Peyer's patch (tissue), 4 donors: ENCODE data around the gene AKR1C4. TPM values are rescaled to one million over a fixed set of nuclear protein-coding genes. Genes with fewer than 3 reads are reported as not detected.
"Not testable (repeated sequence)": the region's sequence is repeated elsewhere in the genome, so short reads cannot be mapped to it uniquely, and the experiment has no call there.

ENCODE experiments used
- DNase-seq, 3 donors: peaks; one replicate each; pipeline ENCODE4 v3.0.0-alpha.2; 2017 to 2019
- H3K27ac ChIP-seq, 4 donors: fragments of 200-600 bp; sonication (generic); one replicate each; pipeline ENCODE4 v1.5.1; 2016 to 2019
- H3K27me3 ChIP-seq, 2 donors: fragments of 200-600 bp; sonication (generic); one replicate each; pipeline ENCODE4 v1.5.1; 2019
- H3K36me3 ChIP-seq, 3 donors: fragments of 200-600 bp; sonication (generic); one replicate each; pipeline ENCODE4 v1.5.1; 2016 to 2019
- H3K4me1 ChIP-seq, 4 donors: fragments of 200-600 bp; sonication (generic); one replicate each; pipeline ENCODE4 v1.5.1; 2016 to 2019
- H3K4me3 ChIP-seq, 4 donors: fragments of 200-600 bp; sonication (generic); 1 replicate in 3 of 4; 2 replicates in 1 of 4; pipeline ENCODE4 v1.5.1; 2016 to 2019; ENCODE audit warnings: mild to moderate bottlenecking in 1 of 4
- H3K9me3 ChIP-seq, 4 donors: fragments of 200-600 bp; sonication (generic); one replicate each; pipeline ENCODE4 v1.5.1; 2016 to 2019; ENCODE audit warnings: mild to moderate bottlenecking in 1 of 4
- CTCF ChIP-seq, 6 experiments: fragments of 450-650 bp in 4 of 6; fragments of 200-600 bp in 2 of 6; sonication (generic) in 1 of 6; IDR thresholded peaks; one replicate each; pipeline ENCODE4 v1.5.1; 2017 to 2019; ENCODE audit warnings: antibody characterized with exemption in 6 of 6, mild to moderate bottlenecking in 3 of 6, moderate library complexity in 1 of 6
- POLR2A ChIP-seq, 2 donors: fragments of 450-650 bp; IDR thresholded peaks; one replicate each; pipeline ENCODE4 v1.5.1; 2017; ENCODE audit warnings: antibody characterized with exemption in 2 of 2, mild to moderate bottlenecking in 2 of 2, moderate library complexity in 2 of 2
- total RNA-seq, 4 donors: library from RNA; depleted of rRNA; stranded (reverse); fragments of >200 nt; gene quantifications; one replicate each; pipeline ENCODE4 v1.1.0, GENCODE V29; 2016

AKR1C4 gene
- total RNA-seq, 4 donors from 2014 or later = 1.1 TPM; not detected in 3

- Histone ChIP-seq H3K27ac (no peak overlapping the region), H3K9me3 (no peaks in the 10 kb centered on the region), H3K4me1 (no peaks in the 10 kb centered on the region), H3K36me3 (no peaks in the 10 kb centered on the region), H3K27me3 (no peaks in the 10 kb centered on the region), H3K4me3 (no peak overlapping the region)
- no peak for DNase-seq
- TF ChIP-seq POLR2A (IDR thresholded peaks at IDR 0.05) (no peak), CTCF (IDR thresholded peaks at IDR 0.05) (no peak)
These were observed 10.2 kb downstream of the AKR1C4 start for GRCh38 chr10:5206799-5207198.

- DNase-seq, H3K4me3 ChIP-seq, H3K27me3 ChIP-seq: not testable (repeated sequence)
These were observed 13.1 kb downstream of the AKR1C4 start for GRCh38 chr10:5209776-5210175.

GRCh38 chr10:5210261-5210660 lies 13.6 kb downstream of the AKR1C4 start:
- not testable (repeated sequence) for H3K4me1 ChIP-seq, H3K36me3 ChIP-seq, H3K27me3 ChIP-seq, H3K4me3 ChIP-seq, H3K9me3 ChIP-seq, DNase-seq, H3K27ac ChIP-seq

More at GRCh38 chr10:5209776-5210175, 13.1 kb downstream of the AKR1C4 start:
- H3K27ac ChIP-seq, H3K4me1 ChIP-seq, H3K9me3 ChIP-seq, H3K36me3 ChIP-seq: not testable (repeated sequence)

GRCh38 chr10:5211696-5212536 lies 15.3 kb downstream of the AKR1C4 start:
- Histone ChIP-seq H3K36me3 (no peaks in the 10 kb centered on the region), H3K4me3 (no peak overlapping the region), H3K27me3 (no peaks in the 10 kb centered on the region), H3K9me3 (no peaks in the 10 kb centered on the region), H3K27ac (no peak overlapping the region), H3K4me1 (no peaks in the 10 kb centered on the region)
- no peak for TF ChIP-seq POLR2A (IDR thresholded peaks at IDR 0.05)
- TF ChIP-seq CTCF (IDR thresholded peaks at IDR 0.05) = no peak
- no peak for DNase-seq

DNA sequence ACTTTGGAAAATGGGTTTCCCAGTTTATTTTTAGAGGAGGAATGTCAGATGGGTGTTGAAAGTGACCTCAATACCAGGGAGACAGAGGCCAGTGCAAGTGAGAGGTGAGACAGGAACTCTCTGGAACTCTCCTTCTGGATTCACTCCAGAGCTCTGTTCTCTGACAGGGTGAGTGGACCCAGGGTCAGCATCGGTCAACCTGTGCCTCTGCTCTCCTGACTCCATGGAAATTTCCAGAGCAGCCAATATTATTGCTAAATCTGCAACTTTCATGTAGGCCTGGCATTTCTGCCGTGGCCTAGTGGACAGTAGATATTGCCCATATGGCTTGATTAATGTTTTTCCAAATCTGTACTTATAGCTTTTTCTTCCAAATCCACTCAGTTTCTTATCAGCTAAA lies 20.2 kb downstream of the AKR1C4 start:
- Histone ChIP-seq H3K27ac (no peak overlapping the region), H3K36me3 (no peaks in the 10 kb centered on the region), H3K4me3 (no peak overlapping the region), H3K27me3 (no peaks in the 10 kb centered on the region), H3K4me1 (no peaks in the 10 kb centered on the region), H3K9me3 (no peaks in the 10 kb centered on the region)
- TF ChIP-seq POLR2A (IDR thresholded peaks at IDR 0.05) (no peak), CTCF (IDR thresholded peaks at IDR 0.05) (no peak)
- no peak for DNase-seq

DNA sequence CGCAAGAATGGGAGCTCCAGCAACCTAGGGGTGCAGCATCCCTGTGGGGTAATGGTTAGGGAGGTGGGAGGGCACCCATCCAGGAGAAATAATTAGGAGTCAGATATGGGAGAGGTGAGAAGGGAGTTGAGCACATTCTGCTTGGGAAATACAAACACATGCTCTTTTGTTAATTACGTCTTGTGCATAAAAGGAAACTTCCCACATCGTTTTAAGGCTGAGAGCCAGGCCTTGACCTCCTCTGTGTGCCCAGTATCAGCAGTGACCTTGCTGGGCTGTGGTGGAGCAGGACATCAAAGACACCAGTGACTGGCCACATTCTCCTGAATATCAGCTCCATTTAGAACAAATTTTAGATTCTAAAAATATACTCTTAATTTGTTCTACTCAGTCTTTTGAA lies 22.6 kb downstream of the AKR1C4 start:
- H3K4me1 ChIP-seq = no peaks in the 10 kb centered on the region
- TF ChIP-seq CTCF (IDR thresholded peaks at IDR 0.05) (no peak), POLR2A (IDR thresholded peaks at IDR 0.05) (no peak)

GRCh38 chr10:5222942-5223341 lies 26.3 kb downstream of the AKR1C4 start:
- H3K36me3 ChIP-seq, H3K27ac ChIP-seq, H3K4me1 ChIP-seq, DNase-seq, H3K9me3 ChIP-seq, H3K4me3 ChIP-seq, H3K27me3 ChIP-seq: not testable (repeated sequence)

More for the DNA sequence above, 22.6 kb downstream of the AKR1C4 start:
- no peaks in the 10 kb centered on the region for H3K36me3 ChIP-seq
- H3K27me3 ChIP-seq = no peaks in the 10 kb centered on the region
- no peak overlapping the region for H3K4me3 ChIP-seq
- no peak for DNase-seq
- no peak overlapping the region for H3K27ac ChIP-seq
- H3K9me3 ChIP-seq = no peaks in the 10 kb centered on the region
